NCI-H526 (cell line): ENCODE measurements around the gene WDR93.
"Not testable (repeated sequence)": the region's sequence is repeated elsewhere in the genome, so short reads cannot be mapped to it uniquely, and the experiment has no call there.

Source experiments
- DNase-seq, 2 experiments: peaks; one replicate each; lab custom pipeline; 2025; lab: John Stamatoyannopoulos, UW

Gene WDR93

GRCh38 chr15:89685995-89686394 is 4.6 kb upstream of the WDR93 start:
- no peak for DNase-seq

DNA sequence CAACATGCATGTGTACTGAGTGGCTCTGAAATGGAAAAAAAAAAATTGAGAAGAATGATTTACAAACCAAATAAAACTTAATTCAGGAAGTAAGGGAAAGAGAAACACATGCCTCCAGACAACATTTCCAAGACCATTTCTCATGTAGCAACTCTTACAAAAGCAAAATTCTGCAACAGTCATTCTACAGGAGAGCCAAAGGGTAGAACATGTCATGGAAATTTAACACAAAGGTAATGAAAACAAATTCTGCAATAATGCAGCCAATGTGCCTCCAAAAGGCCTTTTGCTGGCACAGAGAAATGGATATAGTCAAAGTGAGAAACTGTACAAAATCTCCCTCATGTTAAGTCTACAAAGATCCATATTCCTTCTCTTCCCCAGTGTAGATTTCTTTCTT is 4.1 kb upstream of the WDR93 start:
- DNase-seq, result no peak

GRCh38 chr15:89689930-89690275 is 708 bp upstream of the WDR93 start:
- DNase-seq, result not testable (repeated sequence)

DNA sequence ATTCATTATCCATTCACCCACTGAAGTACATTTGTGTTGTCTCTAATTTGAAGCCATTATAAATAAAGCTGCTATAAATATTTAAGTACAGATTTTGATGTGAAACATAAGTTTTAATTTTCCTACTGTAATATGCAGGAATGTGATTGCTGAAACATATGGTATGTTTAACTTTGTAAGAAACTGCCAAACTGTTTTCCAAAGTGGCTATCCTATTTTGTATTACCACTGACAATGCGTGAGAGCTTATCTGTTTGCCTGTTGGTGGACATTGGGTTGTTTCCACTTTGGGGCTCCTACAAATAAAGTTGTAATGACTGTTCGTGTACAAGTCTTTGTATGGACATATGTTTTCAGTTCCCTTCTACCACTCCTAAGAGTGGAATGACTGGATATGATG is 2.5 kb downstream of the WDR93 start:
- DNase-seq, result no peak

DNA sequence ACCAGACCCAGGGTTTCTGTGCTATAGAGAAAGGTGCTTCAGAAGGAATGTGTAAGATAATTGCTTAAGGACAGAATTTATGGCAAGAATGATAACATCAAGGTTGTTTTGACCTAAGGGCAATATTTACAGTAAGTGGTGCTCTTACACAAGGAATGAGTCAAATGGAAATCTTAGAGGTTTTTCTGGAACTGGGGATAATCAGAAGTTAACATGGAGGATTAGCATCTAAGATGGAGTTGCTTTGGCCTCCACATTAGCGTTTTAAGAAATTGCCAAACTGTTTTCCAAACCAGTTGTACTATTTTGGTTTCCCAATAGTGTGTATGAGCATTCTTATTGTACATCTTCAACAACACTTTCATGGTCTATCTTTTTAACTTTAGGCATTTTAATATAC is 3.1 kb downstream of the WDR93 start:
- no peak for DNase-seq

DNA sequence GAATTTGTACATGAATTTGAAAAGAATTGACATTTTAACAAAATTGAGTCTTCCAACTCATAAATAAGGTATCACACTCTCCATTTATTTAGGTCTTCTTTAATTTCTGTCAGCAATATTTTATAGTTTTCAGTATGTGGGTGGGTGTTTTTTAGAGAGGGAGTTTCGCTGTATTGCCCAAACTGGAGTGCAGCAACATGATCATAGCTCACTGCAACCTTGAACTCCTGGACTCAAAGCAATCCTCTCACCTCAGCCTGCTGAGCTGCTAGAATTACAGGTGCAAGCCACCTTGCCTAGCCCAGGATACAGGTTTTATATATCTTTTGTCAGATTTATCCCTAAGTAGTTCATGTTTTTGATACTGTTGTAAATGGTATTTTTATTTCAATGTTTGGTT is 4.6 kb downstream of the WDR93 start:
- no peak for DNase-seq

DNA sequence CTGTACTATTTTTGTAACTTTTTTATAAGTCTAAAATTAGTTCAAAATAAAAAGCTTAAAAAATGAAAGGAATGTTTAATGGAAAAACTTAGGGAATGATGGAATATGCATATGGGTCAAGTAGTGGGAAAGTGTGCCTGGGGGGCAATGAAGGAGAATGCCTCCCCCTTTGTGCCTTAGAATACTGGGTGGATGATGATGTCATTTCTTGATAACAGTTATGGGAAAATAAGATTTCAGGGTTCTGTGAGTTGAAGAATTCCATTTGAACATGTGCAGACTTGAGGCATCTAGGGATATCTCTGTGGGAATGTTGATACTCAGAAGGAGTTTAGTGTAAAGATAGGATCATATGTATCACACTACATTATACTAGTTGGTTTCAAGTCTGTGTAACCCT is 13.8 kb downstream of the WDR93 start:
- no peak for DNase-seq

DNA sequence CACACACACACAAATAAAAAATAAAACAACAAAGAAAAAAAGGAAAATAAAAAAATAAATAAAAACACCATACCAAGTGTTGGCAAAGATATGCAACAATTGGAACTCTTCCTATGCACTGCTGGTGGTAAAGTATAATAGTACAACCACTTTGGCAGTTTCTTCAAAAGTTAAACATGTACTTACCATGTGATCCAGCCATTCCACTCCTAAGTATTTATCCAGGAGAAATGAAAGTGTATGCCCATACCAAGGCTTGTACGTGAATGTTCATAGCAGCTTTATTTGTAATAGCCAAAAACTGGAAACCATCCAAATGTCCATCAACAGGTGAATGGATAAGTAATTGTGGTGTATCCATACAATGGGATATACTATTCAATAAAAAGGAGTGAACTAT is 17.0 kb downstream of the WDR93 start:
- no peak for DNase-seq

- no peak for DNase-seq
Observed at GRCh38 chr15:89714775-89715174, 24.2 kb downstream of the WDR93 start.

DNA sequence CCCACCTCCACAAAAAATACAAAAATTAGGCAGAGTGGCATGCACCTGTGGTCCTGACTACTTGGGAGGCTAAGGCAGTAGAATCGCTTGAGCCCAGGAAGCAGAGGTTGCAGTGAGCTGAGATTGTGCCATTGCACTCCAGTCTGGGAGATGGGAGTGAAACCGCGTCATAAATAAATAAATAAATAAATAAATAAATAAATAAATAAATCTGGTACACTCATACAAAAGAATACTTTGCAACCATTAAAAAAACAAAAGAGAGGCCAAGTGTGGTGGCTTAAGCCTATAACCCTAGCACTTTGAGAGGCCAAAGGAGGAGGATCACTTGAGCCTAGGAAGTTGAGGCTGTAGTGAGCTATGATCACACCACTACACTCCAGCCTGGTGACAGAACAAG is 32.4 kb downstream of the WDR93 start:
- DNase-seq, result no peak

DNA sequence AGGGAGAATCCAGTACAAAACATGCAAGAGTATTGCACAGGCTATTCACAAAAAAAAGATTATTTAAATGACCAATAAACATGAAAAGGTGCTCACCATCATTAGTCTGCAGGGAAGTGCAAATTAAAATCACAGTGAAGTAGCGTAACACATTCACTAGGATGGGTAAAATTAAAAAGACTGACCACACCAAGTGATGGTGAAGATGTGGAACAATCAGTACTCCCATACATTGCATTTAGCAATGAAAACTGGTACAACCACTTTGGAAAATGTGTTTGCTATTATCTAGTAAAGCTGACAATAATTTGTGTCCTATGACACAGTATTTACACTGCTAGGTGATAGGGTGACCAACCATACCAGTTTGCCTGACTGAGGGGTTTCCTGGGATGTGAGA is 34.0 kb downstream of the WDR93 start:
- DNase-seq, result no peak

DNA sequence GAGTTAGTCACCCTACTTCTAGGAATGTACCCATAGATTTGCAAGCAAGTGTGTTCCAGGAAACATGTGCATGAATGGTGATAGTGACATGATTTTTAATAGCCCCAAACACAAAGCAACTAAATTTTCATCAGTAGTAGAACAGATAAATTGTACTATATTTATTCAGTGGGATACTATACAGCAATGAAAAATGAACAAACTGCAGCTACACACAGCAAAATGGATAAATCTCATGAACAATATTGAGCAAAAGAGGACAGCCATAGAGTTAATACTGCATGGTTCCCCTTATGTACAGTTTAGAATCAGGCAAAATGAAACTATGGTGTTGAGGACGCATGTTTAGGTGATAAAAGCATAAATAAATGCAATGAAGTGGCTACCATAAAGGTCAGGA is 34.5 kb downstream of the WDR93 start:
- no peak for DNase-seq

DNA sequence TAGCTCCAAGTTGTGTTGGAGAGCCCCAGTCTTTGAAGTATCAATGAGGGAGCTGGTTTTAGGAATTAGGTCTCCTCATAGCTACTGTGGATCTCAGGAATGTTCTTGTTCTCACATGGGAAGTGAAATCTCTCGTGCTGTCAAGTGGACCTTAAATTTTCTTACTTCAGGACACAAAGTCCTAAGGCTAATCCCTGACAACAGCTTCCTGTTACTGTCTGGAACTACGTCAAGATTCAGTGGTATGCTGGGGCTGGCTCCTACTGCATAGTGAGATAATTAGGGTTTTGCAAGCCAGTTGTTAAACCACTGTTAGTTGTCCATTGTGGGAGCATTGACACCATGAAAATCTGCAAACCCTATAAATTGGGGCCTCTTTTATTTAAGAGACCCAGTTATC is 37.6 kb downstream of the WDR93 start:
- DNase-seq, result no peak

DNA sequence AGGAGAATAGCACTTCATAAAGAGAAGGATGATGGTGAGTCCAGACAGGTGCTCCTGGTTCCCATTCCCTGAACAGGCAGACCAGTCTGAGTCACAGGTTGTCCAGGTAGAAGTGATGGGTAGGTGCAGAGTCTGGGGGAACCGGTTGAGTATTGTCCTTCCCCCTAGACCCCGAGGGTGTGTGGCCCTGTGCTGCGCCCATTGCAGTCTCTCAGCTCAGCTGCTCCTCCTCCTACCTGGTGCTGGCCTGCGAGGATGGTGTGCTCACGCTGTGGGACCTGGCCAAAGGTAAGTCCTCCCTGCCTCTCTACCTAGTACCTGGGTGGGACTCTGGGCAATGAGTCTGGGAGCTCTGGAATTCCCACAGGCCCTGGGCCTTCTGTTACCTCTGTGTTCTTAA is 40.7 kb downstream of the WDR93 start:
- DNase-seq, result no peak

GRCh38 chr15:89732451-89733172 is 42.0 kb downstream of the WDR93 start:
- DNase-seq, result no peak

DNA sequence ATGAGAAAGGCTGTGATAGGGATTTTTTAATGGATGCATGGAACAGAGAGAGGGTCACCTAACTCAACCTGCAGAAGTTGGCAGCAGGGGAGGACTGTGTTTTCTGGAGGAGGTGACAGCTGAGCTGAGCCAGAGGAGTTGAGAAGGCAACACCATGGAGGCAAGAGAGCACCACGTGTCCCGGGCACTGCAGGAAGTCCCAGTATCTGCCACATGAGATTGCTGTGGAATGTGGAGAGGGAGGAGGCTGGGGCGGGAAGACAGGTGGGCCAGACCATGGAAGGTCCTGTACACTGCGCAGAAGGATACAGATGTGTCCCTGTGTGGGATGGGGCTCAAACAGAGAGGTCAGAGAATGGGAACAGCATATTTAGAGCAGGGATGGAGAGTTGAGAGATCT is 45.2 kb downstream of the WDR93 start:
- no peak for DNase-seq

- peak; percentile 82 to 88 for DNase-seq
Observed at GRCh38 chr15:89740137-89740536, 49.5 kb downstream of the WDR93 start.

- no peak for DNase-seq
Observed at GRCh38 chr15:89743011-89743410, 52.4 kb downstream of the WDR93 start.

- no peak for DNase-seq
Observed at GRCh38 chr15:89743594-89743993, 53.0 kb downstream of the WDR93 start.

DNA sequence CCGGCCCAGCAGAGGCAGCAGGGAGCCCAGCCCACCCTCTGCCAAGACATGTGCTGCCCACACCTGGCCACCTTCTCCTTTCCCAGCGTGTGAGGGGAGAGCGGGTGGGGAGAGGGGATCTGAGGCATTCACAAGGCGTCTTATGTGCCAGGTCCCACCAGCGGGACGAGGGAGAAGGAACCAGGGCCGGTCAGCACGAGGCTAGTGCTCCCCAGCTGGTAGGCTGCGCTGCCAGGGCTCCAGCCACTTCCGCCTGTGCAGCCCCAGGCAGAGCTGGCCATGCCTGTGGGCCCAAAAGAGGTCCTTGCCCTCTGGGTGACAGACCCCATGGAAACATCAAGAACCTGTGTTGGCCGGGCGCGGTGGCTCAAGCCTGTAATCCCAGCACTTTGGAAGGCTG is 54.5 kb downstream of the WDR93 start:
- DNase-seq, result no peak

GRCh38 chr15:89745768-89746167 is 55.2 kb downstream of the WDR93 start:
- DNase-seq, result no peak

GRCh38 chr15:89746386-89746780 is 55.8 kb downstream of the WDR93 start:
- DNase-seq, result no peak

DNA sequence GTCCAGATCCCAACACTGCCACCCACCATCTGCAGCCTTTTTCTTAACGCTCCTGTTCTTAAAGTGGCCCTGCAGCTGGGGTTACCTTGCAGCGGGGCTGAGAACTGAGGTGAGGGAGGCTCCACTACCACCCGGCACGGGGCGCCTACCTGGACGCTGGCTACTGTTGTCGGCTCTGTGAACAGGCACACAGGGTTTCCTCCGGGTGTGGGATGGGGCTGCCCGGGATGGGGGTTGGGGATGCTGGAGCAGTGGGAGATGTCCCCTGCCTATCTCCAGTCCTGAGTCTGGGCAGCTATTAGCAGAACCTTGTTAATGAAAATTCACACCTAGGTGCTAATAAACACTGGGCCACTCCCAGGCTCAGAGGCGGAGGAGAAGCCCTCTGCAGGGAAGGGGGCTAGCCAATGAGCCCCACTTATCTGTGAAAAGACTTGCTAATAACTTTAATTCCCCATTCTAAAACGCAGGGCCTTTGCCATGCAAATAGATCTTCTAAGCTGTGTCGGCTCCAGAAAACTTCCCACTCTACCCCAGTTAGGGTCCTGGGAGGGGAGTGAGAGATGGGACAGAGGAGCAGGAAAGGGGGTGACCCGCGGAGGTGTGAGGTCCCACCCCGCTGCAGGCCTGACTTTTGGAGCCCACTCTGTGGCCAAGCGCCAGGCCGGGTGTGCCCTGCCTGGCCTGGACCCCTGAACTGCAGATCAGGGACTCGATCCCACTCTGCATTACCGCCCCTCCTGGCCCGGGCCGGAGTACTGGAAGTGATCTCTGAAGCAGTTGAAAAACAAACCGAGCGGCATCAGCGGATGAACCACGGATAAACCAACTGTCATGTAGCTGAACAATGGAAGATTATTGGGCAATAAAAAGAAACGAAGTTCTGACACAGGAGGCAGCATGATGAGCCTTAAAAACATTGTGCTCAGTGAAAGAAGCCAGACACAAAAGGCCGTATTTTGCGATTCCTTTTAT is 57.4 kb downstream of the WDR93 start:
- DNase-seq, result no peak
